ENCODE measurements around the gene SSBP3.
"Not testable (repeated sequence)": the region's sequence is repeated elsewhere in the genome, so short reads cannot be mapped to it uniquely, and the experiment has no call there.

SSBP3 gene

DNA sequence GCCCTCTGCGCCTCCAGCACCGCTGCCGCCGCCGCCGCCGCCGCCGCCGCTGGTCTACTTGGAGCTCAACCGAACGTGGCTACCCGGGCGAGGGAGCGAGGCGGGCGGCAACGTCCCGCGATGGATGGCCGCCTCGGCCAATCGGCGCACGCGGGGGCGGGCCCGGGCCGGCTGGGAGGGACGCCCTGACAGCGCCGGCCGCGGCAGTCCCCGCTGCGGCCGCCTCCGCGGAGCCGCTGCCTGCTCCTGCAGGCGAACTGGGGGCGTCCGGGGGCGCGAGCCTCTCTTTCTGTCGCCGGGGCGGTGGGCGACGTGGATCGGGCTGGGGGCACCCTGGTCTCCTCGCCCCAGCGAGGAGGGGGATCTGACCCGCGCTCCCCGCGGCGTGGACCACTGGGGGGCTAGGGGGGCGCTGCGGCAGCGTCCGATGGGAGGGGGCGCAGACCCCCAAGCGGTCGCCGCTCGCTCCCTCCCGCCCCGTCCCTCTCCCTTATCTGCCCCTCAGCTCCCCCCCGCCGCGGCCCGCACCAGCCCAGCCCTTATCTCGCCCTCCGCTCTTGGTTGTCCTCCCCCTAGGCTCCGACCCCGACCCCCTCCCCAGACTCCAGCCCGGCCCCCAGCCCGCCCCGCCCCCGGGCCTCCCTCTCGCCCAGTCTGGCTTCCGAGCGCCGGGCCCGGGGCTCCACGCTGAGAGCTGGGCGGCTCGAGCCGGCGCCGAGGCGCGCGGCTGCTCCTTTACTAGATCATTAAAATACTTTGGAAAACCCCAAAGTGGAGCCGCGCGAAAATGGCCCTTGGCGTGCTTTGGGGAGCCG is at the start of gene SSBP3:
Gene SSBP3 (minus strand): TSS at position 56 of the 815 bp plus-strand sequence.
- DNase-seq: peak; percentile 89

DNA sequence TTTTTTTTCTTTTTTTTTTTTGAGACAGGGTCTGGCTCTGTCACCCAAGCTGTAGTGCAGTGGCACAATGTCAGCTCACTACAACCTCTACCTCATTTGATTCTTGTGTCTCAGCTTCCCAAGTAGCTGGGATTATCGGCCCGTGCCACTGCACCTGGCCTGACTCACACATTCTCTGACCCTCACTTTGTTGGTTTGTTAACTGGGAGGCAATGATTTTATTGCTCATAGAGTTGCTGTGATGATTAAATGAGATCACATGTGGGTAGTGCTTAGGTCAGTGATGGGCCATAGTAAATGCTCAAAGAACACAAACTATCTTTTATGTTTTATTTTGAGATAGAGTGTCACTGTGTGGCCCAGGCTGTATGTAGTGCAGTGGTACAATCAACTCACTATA is 47.3 kb upstream of the SSBP3 start:
- DNase-seq: no peak

DNA sequence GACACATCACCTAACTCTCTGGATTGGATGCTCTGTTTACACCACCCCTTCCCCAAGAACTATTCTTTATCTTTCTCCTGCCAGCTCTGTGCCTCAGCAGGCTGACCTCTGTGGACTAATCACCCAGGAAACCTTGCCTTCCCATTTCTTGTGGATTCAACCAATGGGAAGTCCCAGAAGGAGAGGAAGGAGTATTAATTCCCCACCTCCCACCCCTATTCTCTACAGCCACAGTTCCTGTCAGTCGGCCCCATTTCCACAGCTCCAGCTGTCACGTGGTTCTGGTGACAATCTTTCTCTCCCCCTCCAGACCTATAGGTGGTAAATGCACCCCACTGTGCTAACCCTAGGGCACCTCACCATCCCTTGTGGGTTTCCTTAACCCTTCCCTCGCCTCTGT is 46.8 kb upstream of the SSBP3 start:
- no peak for DNase-seq

DNA sequence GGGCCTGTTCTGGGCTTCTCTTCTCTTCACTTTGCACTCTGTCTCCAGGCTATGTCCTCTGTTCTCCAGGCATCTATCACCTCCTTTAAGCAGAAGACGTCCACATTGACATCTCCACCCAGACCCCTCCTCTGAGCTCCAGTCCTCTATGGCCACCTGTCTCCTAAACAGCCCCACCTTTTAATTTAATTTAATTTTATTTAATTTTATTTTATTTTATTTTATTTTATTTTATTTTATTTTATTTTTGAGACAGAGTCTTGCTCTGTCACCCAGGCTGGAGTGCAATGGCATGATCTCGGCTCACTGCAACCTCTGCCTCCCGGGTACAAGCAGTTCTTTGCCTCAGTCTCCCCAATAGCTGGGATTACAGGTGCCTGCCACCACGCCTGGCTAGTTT is 43.2 kb upstream of the SSBP3 start:
- DNase-seq: not testable (repeated sequence)

DNA sequence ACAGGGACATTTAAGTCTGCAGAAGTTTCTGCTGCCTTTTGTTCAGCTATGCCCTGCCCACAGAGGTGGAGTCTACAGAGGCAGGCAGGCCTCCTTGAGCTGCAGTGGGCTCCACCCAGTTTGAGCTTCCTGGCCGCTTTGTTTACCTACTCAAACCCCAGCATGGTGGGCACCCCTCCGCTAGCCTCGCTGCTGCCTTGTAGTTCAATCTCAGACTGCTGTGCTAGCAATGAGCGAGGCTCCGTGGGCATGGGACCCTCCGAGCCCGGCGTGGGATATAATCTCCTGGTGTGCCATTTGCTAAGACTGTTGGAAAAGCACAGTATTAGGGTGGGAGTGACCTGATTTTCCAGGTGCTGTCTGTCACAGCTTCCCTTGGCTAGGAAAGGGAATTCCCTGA is 42.6 kb upstream of the SSBP3 start:
- not testable (repeated sequence) for DNase-seq

DNA sequence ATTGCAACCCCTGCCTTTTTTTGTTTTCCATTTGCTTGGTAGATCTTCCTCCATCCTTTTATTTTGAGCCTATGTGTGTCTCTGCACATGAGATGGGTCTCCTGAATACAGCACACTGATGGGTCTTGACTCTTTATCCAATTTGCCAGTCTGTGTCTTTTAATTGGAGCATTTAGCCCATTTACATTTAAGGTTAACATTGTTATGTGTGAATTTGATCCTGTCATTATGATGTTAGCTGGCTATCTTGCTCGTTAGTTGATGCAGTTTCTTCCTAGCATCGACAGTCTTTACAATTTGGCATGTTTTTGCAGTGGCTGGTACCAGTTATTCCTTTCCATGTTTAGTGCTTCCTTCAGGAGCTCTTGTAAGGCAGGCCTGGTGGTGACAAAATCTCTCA is 40.9 kb upstream of the SSBP3 start:
- DNase-seq: not testable (repeated sequence)

DNA sequence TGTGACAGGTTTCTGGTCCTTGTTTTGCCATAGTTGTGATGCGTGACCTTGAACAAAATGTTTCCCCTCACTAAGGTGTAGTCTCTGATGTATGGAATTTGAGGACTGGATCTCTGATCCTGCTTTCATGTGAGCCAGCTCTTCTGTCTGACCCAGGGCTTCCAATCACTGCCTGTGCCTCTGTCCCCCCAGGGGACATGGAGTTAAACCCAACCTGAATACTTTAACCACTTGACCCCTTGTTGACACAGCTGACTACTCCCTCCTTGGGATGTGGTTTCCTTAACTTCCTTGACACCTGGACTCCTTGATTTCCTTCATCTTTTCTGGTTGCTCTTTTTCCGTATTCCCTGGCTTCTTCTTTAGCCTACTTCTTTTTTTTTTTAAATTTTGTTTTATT is 36.0 kb upstream of the SSBP3 start:
- DNase-seq: no peak

DNA sequence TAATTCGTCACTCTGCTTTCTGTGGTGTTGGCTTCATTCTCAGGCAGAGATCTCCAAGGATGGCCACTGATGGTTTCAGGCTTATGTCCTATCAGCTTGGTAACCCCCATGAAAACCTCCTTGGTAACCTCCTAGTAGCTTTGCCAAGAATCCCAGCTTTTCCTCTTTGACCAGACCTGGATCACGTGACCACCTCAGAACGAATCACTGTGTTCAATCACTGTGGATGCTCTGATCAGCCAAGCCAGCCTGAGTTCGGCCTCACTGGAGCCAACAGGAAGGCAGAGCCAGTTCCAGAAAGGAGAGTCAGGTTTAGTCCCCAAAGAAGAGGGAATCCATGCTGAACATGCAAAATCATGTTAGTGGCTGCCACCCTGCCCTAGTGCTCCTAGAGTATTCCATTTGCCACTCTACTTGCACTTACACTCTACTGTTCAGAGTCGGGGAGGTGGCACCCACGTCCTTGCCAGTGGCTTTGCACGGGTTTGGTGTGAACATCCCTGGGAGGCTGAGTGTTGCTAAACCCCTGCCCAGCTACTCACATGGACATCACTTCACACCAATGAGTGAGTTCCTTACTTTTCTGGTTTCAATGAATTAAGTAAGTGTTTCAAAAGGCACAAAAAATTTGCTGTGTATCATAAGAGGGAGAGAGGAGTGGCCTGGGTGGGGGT is 33.5 kb upstream of the SSBP3 start:
- no peak for DNase-seq

DNA sequence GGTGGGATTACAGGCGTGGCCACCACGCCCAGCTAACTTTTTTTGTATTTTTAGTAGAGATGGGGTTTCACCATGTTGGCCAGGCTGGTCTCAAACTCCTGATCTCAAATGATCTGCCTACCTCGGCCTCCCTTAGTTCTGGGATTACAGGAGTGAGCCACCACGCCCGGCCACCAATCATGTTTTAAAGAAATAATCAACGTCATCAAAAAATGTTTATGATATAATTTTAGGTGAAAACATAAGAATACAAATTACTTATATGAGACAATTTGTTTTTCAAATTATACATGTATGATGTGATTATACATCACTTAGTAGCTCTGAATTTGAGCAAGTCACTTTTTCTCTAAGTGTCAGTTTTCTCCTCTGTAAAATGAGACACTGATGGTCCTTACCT is 31.6 kb upstream of the SSBP3 start:
- DNase-seq: no peak

DNA sequence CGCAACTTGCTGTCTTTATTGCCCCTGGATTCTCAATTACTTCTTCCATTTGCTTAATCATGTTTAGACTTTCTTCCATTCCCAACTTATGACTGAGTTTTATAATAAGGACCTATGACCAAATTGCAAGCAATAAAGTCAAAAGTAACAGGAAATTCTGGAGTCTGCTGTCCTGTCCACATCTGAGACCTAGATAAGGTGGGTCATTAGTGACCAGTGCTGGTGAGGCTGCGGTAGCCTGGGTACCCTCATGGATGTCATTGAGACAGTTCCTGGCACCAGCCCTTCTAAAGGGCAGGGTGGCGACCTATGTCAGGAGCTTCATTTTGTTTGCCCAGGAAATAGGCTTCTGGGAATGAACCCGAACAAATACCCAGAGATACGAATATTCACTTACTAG is 30.6 kb upstream of the SSBP3 start:
- no peak for DNase-seq

DNA sequence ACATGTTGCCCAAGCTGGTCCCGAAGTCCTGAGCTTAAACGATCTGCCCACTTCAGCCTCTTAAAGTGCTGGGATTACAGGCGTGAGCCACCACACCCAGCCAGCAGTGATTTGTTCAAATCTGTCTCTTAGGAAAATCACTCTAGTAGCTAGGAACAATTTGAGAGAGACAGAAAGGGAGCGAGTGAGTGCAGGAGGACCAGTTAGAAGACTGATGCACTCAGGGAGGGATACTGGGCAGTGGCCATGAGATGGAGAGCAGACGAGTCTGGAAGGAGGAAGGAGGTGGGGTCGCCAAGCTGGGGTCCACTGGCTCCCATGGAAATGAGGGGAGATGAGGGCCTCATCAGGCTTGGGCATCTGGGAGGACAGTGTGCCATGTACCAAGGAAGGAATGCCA is 23.6 kb upstream of the SSBP3 start:
- no peak for DNase-seq

DNA sequence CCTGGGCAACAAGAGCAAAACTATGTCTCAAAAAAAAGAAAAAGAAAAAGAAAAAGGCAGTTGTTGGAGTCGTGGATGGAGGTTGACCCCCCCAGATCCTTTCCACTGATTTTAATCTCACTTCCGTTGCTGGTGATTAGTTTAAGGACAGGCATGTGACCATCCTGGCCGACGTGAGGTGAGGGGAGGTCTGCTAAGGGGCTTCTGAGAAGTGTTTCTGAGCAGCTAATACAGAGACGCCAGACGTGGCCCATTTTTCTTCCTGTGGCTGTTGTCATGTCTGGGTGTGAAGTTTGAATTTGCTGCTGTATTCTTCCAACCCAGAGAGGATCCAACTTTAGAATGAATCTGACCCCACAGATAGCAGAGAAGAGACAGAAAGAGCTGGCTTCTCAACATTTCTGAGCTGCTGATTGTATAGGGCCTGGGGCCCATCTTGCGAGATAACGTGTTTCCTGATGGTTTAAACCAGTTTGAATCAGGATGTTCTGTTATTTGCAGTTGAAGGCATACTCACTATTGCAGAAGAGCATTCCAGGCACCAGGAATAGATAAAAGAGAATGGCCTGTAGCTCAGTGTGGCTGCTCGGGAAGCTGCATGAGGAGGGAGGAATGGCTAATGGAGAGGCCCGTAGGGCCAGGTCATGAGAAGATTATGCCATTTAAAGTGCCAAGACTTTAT is 22.8 kb upstream of the SSBP3 start:
- DNase-seq: no peak

DNA sequence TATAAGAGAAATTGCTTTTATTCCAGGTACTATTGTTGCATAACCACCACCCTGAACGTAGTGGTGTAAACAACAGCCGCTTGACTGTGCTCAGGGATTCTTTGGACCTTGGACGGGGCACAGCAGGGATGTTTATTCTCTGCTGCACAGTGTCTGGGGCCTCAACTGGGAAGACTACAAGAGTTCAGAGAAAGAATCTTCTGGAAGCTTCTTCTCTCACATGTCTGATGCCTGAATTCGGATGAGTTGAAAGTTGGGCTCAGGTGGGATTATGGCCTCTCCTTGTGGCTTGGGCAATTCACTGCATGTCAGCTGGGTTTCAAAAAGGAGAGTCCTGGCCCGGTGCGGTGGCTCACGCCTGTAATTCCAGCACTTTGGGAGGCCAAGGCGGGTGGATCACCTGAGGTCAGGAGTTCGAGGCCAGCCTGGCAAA is 19.0 kb upstream of the SSBP3 start:
- no peak for DNase-seq

DNA sequence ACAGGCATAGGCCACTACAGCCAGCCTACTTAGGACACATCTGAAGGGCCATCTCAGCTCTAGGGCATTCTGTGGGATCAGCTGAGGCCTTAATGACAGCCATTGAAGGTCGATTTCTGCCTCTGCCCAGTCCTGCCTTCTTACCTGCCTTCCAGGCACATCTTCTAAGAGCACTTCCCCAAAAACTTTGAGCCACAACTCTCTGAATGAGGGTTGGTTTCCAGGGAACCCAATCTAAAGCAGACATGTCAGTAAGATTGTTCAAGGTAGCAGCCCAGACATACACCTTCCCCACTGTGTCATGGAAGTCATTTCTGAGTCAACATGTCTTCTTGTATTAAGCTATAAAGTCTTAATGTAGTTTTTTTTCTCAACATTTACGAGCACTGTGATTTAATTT is 18.2 kb upstream of the SSBP3 start:
- DNase-seq: no peak

DNA sequence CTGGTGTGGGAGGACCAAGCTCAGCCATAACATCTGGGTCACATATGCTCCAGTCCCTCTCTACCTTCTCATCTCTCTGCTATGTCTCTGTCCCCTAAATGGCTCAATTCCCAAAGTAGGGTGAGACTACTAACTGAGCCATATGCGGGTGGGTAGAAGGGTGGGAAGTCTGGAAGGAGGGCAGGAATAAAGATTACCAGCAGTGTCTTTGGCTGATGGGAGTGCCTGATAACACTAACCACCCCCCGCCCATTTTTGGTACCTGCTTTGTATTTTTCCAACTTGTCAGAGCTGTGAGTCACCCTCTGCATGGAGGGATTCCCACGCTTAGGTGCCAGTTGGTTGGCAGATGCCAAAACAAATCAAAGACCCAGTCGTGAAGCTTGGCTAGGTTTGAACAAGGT is 14.9 kb upstream of the SSBP3 start:
- peak; percentile 33 for DNase-seq

DNA sequence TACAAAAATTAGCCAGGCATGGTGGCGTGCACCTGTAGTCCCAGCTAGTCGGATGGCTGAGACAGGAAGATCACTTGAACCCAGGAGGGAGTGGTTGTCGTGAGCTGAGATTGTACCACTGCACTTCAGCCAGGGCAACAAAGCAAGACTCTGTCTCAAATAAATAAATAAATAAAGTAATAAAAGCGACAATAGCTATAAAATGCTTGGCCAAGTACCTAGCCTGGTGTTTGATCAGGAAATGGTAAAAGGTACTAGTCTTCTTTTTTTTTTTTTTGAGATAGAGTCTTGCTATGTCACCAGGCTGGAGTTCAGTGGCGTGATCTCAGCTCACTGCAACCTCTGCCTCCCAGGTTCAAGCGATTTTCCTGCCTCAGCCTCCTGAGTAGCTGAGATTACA is 12.4 kb upstream of the SSBP3 start:
- not testable (repeated sequence) for DNase-seq

DNA sequence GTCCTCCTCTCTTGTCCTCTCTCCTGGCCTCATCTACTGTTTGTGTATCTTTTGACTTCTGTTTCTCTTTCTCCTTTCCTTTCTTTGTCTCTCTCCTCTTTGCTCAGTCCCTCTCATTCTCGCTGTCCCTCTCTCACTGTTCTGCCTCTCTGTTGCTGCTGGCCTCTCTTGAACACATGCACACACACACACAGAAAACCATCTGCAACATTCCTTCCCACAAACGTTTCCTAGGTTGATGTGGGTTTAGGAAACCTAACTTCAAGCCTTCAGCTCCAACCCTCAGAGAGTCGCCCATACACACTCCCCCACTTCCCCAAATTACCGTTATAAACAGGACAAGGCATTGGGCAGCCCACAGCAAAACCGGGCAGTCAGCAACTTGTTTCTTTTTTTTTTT is 10.9 kb upstream of the SSBP3 start:
- no peak for DNase-seq

DNA sequence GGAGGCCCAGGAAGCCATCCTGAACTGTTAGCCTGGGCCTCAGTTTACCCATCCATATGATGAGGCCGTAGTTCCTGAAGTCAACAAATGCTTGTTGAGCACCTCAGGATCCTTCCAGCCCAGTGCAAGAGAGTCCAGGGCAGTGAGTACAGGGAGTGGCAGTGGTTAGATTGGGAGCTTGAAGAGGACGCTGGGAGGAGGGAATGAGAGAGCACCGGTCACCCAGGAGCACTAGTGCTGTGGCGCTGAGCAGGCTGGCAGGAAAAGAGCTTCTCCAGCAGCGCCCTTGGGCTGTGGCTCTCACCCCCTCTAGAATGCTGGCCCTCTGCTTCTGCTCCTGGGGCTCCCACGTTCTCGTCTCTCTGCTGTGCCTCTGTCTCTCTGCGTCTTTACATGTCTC is 10.2 kb upstream of the SSBP3 start:
- DNase-seq: no peak

DNA sequence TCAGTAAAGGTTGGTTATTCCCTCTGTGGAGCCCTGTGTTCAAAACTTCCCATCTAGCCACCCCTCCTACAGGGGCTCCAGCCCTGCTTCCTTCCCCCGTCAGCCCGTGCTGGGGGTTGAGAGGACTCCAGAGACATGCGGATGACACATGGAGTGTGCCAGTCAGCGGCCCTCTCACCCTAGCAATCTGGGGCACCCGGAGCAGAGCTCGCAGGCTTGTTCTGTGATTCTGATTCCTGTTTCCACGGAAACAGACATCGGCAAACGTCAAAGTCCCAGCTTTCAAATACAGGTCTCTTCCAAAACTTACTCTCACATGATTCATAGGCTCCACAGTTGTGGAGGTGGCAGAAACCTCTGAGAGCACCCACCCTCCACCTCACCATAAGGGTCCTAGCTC is 9.8 kb upstream of the SSBP3 start:
- no peak for DNase-seq

DNA sequence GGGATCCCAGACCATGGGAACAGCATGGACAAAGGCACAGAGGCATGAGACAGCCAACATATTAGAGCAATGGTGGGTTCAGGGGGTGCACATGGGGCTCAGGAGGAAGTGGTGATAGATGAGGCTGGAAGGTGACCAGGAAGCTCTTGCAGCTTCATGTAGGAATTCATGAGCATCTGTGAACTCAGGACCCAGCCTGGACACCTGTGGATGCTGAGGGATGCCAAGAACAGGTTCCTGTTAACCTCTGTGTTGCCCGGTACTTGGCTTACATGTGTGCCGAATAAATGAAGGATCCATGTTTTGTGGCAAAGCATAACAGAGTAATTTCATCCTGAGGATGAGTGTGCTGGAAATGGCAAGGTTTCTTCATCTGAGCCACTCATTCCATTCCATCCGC is 9.3 kb upstream of the SSBP3 start:
- no peak for DNase-seq

DNA sequence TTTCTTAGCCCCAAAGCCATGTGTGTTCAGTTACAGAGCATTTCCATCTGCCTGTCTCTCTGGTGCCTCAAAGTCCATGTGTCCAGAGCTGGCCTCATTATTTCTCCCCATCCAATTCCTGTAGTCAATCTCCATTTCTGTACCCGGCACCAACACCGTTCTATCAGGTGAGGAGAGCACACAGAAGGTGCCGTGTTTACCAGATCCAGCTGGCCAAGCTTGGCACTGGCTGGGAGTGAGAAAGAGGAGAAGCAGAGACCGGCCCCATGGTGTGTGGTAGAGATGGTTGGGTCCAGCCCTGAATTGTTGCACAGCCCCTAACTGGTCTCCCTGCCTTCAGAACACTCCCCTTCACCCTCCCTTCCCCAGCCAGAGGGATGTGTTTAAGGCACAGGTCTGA is 7.5 kb upstream of the SSBP3 start:
- DNase-seq: no peak

DNA sequence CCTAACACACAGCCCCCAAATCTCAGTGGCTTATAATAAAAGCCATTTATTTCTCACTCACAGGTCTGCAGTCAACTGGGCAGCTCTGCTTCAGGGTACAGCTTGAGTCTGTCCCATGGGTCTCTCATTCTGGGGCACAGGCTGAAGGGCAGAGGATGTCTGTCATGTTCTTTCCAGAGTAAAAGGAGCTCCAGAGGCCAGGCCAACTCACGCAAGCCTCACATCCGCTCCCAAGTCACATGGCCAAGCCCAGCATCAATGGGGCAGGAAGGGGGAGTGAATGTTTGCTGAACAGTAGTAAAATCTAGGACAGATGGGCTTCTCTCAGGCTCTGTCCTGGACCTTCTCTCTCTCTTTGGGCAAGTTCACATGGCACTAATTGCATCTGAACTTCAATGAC is 7.1 kb upstream of the SSBP3 start:
- DNase-seq: no peak

DNA sequence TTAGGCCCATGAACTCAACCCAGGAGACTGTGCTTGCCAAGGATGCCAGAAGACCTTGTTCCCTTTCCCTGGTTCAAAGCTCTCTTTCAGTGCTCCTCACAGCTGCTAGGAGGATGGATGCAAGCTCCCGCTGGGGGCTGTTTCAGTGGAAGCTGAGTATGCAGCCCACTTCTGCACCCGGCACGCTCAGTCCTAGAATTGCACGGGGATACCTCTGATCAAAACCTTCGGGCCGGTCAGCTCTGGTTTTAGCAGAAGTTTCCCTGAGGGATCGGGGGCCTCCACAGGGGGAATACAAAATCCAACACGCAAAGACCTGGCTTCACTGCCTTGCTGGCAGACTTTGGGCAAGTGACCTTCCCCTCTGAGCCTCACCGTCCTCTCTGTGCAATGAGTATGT is 4.2 kb upstream of the SSBP3 start:
- no peak for DNase-seq
